COLO668 (cell line): ENCODE data around the gene ASAP2.

Experiments
- DNase-seq: peaks from one replicate; lab custom pipeline; 2025; ENCODE audit not compliant: unreplicated experiment; lab: John Stamatoyannopoulos, UW

The ASAP2 gene

DNA sequence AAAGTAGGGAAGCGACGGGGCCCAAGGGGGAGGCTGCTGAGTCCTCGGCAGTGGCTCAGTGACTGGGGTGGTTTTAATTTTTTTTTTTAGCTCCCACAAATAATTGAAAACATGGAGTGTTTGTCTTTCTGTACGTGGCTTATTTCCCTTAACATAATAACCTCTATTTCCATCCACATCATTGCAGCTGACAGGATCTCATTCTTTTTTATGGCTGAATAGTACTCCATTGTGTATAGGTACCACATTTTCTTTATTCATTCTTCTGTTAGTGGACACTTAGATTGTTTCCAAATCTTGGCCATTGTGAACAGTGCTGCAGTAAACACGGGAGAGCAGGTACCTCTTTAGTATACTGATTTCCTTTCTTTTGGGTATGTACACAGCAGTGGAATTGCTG is 65.1 kb downstream of the ASAP2 start:
- no peak for DNase-seq

DNA sequence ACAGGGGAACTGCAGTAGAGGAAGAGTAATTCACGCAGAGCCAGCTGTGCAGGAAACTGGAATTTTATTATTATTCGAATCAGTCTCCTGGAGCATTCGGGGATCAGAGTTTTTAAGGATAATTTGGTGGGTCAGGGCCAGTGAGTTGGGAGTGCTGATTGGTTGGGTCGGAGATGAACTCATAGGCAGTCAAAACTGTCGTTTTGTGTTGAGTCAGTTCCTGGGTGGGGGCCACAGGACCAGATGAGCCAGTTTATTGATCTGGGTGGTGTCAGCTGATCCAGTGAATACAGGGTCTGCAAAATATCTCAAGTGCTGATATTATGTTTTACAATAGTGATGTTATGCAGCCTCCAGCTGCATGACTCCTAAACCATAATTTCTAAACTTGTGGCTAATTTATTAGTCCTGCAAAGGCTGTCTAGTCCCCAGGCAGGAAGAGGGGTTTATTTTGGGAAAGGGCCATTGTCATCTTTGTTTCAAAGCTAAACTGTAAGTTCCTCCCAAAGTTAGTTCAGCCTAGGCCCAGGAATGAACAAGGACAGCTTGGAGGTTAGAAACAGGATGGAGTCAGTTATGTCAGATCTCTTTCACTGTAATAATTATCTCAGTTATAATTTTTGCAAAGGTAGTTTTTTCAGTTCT is 67.0 kb downstream of the ASAP2 start:
- DNase-seq = no peak

DNA sequence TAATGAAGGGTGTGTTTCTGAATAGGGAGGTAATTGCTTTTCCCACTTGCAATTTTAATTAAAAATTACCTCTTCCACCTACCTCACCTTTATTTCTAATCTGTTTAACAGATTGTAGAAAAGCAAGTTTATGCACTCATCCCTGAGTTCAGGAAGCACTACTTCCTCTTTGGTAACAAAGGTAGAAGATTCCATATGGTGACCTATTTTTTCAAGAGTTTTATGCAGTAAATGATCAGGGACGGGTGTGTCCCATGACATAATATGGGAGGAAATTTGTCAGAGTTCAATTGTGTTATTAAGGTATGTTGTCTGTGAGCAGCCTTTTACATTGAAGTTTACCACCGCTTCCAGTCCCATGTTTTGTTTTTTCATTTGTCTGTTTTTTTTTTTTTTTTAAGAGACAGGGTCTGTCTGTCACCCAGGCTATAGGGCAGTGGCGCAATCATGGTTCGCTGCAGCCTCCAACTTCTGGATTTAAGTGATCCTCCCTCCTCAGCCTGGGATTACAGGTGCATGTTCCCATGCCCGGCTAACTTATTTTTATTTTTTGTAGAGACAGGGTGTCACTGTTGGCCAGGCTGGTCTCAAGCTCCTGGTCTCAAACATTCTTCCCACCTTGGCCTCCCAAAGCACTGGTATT is 68.2 kb downstream of the ASAP2 start:
- DNase-seq = no peak

DNA sequence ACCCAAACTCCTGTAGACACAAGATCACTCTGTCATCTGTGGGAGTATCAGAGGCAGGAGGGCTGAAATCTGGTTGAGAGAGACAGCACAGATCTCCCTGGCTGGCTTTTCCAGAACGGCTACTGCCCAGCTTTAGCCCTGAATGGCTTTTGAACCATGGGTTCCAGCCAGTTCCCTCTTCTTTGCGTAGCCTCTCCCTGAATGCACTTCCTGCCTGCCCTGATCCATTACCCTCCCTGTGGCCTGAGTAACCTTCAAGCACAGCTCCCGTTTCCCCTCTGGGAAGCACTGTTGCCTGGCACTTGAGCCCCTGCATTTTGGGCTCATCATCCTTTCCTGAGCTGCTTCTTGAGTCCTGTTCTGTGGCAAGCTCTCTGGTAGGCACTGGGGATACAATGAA is 68.8 kb downstream of the ASAP2 start:
- DNase-seq = no peak

DNA sequence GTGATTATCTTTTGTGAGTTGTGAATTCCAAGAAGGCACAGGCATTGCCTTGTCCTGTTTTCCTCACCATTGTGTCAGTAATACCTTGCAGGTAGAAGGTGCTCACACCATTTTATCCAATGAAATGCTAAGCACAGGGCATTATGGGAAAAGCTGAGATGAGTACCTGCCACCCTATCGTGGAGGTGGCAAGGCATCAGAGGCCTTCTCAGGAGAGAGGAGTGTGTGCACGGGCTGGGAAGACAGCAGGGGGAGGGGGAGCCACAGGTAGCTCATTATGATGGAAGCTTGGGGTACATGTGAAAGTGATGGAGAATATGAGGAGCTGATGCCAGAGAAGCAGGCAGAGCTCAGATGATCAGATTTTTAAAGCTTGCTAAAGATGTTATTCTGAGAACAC is 69.5 kb downstream of the ASAP2 start:
- no peak for DNase-seq

DNA sequence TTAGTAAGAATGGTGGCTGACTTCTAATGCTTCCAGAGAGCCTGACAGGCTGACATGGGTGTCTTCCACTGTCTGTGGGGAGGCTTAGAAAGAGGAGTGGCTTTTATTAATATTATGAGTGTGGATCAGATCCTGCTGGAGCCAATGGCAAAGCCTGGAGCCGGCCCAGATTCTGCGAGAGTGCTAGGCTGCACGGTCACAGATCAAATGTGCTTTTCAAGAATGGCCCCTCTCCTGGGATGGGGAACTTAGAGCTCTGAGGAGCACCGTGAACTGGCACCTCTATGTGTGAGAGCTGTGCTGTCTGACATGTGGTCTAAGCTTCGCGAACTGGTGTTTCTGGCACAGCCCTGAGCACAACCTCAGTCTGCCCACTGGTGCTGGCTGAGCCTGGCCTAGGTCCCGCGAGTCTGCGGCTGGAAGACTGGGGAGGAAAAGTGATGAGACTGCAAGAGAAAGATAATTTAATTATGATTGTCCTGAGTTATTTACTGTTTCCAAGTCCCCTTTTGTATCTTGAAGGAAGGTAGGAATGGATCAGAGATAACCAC is 70.4 kb downstream of the ASAP2 start:
- no peak for DNase-seq

DNA sequence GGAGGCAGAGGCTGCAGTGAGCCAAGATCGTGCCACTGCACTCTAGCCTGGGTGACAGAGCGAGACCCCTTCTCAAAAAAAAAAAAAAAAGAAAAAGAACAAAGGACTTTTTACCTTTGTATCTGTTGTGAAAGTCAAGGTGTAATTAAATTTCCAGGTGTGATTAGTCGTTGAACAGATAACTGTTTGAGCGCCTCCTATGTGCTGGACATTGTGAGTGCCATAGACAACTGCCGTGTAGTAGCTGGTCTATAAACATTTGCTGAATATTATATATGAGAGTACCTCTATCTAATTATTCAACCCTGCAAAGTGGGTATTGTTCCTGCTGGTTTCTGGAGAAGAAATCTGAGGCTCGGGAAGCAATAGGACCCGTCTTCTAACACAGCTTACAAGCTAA is 71.8 kb downstream of the ASAP2 start:
- no peak for DNase-seq

DNA sequence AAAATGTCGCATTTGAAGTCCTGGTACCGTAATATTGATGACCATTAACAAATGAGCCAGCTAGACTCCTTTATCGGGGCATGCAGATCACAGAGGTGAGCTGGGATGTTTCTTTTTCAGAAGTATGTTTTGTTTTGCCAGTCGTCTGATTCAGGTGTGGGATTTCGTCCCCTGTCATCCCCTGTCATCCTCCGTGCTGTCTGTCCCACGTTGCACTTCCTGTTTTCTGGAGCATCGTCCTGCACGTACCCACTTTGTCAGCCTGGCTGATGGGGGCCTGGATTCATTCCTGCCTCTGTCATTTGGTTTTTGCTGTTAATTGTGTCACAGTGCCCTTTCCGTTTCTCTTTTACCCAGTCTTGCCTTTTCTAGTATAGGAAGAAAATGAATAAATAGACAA is 72.8 kb downstream of the ASAP2 start:
- DNase-seq = no peak

DNA sequence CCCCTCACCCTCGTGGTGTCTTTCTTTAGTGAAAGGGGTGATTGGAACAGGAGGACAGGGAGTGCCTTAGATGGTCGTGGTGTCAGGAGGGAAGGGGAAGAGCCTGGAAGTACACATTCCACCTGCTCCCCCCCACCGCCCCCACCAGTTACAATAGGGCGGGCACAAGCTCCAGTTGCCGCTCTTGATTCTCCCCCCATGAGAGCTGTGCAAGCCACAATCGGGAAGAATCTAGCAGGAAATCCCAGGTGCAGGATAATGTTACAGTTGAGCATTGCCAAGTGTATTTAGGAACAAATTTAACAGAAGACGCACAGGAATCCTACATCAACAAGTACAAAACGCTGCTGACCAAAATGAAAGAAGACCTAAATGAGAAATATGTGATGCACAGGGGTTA is 73.6 kb downstream of the ASAP2 start:
- DNase-seq = no peak

DNA sequence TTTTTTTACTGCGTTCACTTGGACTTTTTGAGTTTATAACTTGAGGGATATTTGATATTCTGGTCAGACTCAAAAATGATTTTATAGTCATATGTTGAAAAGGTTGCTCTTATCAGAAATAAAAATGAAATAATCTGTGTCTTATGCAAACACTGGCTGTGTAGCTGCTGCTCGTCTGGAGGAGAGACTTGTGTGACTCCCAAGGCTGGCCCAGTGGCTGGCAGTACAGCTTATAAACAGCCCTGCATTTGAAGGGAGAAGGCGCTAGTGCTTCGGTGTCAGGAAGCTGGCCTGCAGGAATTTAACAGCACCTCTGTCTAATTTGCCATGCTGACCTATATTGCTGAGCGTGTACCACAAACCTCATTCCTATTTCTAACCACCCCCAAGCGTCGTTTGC is 74.5 kb downstream of the ASAP2 start:
- DNase-seq = no peak

DNA sequence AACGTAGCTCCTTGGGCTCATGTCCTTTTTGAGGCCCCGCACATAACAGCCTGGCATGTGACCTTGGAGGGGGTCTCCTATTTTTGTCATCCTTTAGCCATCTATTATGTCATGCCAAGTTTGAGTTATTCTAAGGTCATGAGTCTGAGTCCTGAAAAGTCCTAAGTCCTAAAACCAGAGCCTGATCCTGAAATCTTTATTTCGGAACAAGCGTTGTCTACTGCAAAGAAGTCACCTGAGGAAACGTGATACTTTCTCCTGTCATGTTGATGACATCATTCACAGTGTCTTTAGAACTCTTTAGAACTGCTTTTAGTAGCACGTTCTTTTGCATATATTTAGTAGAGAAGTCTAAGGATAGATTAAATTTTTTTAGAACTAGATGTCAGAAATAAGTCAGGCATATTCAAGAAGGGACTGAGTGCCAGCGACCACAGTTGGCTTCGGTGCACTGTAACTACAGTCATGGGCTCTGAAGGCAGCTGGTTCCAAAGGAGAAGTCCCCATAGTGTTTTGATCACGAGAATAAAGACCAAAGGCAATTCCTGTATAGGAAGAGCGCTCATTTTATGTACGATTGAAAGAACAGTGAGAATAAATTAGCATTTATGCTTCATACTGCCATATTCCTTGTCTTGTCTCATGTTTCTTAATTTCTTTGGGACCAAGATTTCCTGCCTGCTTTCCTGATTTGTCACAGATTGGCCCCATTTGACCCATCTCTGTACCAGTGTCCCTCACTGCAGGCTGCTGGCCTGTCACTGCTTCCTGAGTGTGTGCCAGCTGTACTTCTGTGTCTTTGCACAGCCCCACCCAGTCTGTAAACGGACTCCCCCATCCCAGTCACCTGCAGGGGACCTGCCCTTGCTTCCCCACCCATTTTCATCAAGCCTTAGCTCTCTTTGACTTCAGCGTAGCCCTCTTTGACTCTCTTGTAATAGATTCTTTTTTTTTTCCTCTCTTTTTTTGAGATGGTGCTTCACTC is 75.8 kb downstream of the ASAP2 start:
- DNase-seq = peak; percentile 23

DNA sequence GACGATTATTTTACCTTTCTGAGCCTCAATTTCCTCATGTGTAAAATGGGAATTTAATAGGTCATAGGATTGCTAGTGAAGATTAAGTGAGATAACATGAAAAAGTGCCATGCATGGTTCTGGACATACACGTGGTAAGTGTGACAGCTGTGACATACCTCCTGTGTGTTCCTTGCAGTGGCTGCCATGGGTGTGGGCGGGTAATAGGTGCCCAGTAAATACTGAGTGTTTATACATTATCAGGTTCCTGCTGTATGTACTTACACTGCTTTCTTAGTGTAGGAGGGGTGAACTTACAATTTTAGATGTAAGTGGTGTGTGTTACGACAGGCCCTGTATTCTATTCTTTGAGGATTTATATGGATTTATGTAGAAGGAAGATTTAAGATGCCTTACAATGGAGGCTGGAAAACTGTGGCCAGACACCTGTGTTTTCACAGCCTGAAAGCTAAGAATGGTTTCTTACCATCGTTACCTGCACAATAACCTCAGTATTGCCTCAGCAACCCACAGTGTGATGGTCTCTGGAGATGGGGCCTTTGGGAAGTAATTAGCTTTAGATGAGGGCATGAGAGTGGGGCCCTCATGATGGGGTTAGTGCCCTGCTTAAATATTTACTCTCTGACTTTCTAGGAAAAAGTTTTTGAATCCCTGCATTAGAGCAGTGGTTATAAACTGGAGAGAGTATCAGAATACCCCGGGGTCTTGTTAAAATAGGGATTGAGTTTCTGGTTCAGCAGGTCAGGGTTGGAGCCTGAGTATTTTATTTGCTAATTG is 78.1 kb downstream of the ASAP2 start:
- DNase-seq = no peak

DNA sequence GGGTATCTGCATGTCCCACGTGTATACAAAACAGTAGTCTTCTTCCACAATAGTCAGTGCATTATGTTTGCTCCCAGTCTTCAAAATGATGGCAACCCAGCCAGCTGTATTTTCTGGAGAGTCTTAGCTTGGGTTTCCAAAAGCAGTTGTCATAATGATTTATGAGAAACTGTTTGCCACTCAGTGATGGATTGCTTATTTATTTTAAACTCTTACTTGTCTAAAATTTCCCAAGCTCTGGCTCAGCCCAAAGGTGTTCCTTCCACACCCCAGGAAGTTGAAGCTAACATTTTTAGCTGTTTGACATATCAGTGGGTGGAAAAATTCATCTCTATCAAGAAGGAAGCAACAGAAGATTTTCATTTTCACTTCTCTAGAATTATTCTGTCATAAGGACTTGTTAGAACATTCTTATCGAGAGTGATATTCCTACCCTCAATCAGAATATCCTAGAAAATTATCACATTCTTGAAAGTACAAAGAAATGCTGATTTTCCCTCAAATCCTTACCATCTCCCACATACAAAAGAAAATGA is 78.8 kb downstream of the ASAP2 start:
- no peak for DNase-seq

DNA sequence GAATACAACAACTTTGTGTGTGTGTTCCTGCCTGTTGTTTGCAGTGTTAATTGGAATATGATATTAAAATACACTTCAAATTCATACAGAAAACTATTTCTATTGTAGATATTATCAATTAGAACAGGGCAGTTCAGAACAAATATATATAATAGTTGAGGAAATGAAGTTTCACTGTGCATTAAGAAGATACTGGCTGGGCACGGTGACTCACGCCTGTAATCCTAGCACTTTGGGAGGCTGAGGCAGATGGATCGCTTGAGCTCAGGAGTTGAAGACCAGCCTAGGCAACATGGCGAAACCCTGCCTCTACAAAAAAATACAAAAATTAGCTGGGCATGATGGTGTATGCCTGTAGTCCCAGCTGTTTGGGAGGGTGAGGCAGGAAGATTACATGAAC is 79.3 kb downstream of the ASAP2 start:
- DNase-seq = no peak

DNA sequence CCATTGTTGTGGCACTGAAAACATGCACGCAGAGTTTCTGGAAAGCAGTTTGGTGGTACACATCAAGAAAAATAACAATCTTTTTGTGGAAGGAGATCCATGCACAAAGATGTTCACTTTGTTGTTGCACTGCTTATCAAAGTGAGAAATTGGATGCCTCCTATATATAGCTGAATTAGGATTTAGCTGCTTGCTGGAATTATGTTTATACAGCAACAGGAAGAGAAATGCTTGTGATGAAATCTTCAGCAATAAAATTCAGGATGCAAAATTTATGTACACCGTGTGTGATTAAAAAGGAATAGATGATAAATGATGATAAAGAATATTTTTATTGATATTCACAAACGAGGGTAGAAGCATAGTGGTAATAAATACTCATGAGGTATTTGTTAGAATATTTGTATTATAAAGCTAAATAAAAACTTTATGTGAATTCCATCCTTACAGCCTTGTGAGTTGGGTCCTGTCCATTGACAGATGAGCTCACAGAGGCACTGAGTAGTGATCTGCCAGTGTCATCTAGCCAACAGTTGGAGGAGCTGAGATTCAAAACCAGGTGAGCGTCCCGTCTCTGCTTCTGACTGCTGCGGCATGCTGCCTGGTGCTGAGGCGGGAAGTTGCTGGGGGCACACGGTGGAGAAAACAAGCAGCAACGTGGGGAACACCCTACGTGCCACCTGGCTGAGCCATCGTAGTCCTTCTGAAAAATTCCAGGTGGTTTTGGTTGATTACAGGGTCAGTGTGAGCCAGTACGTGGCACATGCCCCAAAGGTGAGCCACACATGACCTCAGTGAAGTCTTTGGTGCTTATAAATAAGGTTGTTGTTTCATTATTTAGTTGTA is 80.2 kb downstream of the ASAP2 start:
- no peak for DNase-seq

DNA sequence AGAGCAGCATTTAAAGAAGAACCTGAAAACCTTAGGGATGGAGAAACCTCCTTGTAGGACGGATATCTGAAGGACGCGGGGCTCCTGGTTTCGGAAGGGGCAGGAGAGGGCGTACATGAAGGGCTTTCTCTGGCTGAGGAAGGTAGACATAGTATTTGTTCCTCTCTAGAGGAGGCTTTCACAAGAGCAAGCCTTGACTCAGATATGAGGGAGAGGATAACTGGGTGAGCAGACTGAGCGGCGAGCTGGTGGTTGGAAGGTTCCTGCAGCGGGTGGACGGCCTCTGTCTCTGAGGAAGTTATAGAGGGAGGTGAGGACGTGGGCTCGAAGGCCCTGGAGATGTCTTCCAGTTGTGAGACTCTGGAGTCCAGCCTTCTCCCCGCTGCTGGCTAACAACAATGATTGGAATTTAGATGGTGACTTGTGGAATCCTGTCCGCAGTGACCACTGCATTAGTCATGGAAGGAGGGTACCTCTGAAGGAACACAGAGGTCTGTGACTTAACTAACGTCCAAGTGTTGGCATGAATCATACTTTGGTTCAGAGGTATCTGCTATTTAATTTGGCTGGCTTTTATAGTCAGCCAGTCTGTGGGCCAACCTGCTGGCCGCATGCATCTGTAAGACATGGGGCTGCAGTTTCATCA is 80.9 kb downstream of the ASAP2 start:
- no peak for DNase-seq

DNA sequence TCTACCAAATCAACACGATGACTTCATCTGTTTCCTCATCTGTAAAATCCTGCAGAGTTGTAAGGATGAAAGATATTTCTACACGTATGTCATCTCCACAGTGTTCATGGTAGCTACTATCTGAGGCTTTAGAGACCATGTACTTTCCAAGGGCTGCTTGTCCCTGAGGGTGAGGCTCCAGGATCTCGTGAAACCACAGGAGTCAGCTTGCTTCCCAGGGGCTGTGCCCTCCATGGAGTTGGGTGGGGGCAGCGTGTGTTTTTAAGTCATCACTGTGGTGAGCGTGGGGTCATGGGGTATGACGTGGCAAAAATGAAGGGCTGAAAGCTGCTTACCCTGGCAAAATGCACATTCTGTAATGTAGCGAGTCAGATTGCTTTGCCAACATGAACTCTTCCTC is 81.6 kb downstream of the ASAP2 start:
- DNase-seq = no peak

DNA sequence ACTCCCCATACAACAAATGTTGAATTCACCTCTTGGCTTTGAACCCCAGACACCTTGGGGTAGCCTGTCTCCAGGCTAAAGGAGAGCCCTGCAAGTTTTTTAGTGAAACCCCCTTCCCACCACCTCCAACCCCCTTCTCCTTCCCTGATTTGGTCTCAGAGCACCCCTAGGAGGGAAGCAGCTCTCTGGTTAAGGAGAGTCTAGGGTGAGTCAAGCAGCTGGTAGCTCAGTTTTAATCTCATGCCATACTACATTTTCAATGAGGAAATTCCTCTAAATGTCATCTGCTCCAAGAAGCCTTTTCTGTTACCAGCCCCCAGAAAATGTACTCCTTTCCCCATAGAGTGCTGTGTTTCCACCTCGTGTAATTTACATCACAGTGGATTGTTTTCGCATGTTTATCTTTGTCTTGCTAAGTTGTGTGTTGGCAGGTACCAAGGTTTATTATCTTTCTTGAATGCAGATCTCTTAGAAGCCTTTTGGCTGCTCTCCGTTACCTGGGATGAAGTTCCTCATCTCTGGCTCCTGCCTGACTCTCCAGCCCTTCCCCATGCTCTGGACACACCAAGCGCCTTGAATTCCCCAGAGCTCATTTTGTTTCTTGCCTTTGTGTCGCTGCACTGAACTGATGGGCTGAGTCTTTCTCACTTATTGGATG is 82.2 kb downstream of the ASAP2 start:
- DNase-seq = no peak

DNA sequence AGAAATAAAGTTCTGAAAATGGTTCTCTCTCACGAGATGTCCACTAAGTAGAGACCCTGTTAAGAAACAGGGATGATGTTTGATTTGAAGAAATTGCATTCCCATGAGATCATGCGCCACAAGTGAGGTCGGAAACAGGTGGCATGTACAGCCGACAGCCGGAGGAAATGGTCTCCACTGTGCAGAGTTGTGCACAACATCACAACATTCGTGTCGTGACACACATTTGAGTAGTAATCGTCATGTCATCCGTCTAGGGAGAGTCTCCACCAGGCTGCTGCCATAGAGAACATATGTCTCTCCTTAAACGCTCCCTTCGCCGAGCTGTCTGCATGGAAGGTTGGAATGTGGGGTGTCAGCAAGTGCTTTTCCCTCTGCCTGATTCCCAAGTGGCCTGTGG is 84.7 kb downstream of the ASAP2 start:
- no peak for DNase-seq
